Glutamatergic neuron (in vitro differentiated cells): ENCODE measurements around the gene ERGIC1. TPM values are rescaled to one million over a fixed set of nuclear protein-coding genes. Genes with fewer than 3 reads are reported as not detected.
"Not testable (repeated sequence)": the region's sequence is repeated elsewhere in the genome, so short reads cannot be mapped to it uniquely, and the experiment has no call there.

Experiments used
- DNase-seq: peaks from one replicate; pipeline ENCODE4 v3.0.0; 2022
- H3K27ac Mint-ChIP-seq: one replicate; pipeline ENCODE4 v1.8.0; 2020; ENCODE audit warnings: mild to moderate bottlenecking, mixed read lengths, inconsistent platforms; ENCODE audit not compliant: unreplicated experiment
- H3K27me3 Mint-ChIP-seq: one replicate; pipeline ENCODE4 v1.8.0; 2020; ENCODE audit warnings: mild to moderate bottlenecking, moderate library complexity, mixed read lengths, inconsistent platforms; ENCODE audit not compliant: unreplicated experiment
- H3K36me3 Mint-ChIP-seq: one replicate; pipeline ENCODE4 v1.8.0; 2020; ENCODE audit warnings: mild to moderate bottlenecking, mixed read lengths, inconsistent platforms; ENCODE audit not compliant: unreplicated experiment
- H3K4me1 Mint-ChIP-seq: one replicate; pipeline ENCODE4 v1.8.0; 2020; ENCODE audit warnings: mild to moderate bottlenecking, low read depth, mixed read lengths, inconsistent platforms; ENCODE audit not compliant: unreplicated experiment
- H3K4me3 Mint-ChIP-seq: one replicate; pipeline ENCODE4 v1.8.0; 2020; ENCODE audit warnings: mild to moderate bottlenecking, mixed read lengths, inconsistent platforms; ENCODE audit not compliant: unreplicated experiment
- H3K9me3 Mint-ChIP-seq: one replicate; pipeline ENCODE4 v1.8.0; 2020; ENCODE audit warnings: mild to moderate bottlenecking, moderate library complexity, mixed read lengths, inconsistent platforms; ENCODE audit not compliant: unreplicated experiment
- total RNA-seq: library from RNA; stranded (reverse); fragmentation: NEBNext Ultra II Directional; extraction: Animal tissue kit (Norgen Biotek cat#: 25700); gene quantifications from one replicate; pipeline ENCODE4 v1.2.1, GENCODE V29; 2021; ENCODE audit not compliant: unreplicated experiment
- TF ChIP-seq, protein P1 (sequence below): fragments of 200-600 bp; sonication (generic); IDR thresholded peaks from one replicate; pipeline ENCODE4 v1.5.0; 2021; ENCODE audit not compliant: partially characterized antibody, unreplicated experiment

The ERGIC1 gene
- total RNA-seq, 1 donor from 2014 or later = 76.2 TPM

DNA sequence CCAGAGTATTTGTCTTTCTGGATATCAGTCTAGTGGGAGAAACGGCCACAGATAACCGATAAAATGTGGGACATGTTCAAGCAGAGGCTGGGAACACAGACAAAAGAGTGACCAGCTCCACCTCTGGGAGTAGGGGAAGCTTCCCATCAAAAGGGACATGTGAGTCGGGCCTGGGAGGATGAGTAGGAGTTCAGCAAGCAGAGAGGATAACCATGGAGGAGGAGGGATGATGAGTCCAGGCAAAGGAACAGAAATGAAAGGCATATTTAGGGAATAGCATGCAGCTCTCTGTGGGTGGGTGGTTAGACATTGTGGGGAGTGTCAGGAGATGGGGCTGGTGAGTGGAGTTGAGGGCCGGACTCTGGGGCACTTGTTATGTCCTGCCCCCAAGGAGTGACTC, 61.5 kb downstream of the ERGIC1 start:
- no peak for DNase-seq
- peaks cover 4% of the 10 kb centered on the region for H3K27me3 Mint-ChIP-seq
- H3K4me3 Mint-ChIP-seq = no peak overlapping the region
- H3K9me3 Mint-ChIP-seq = peaks cover 4% of the 10 kb centered on the region
- H3K27ac Mint-ChIP-seq = no peak overlapping the region
- no peaks in the 10 kb centered on the region for H3K36me3 Mint-ChIP-seq
- H3K4me1 Mint-ChIP-seq = no peaks in the 10 kb centered on the region
- TF ChIP-seq, protein P1, sequence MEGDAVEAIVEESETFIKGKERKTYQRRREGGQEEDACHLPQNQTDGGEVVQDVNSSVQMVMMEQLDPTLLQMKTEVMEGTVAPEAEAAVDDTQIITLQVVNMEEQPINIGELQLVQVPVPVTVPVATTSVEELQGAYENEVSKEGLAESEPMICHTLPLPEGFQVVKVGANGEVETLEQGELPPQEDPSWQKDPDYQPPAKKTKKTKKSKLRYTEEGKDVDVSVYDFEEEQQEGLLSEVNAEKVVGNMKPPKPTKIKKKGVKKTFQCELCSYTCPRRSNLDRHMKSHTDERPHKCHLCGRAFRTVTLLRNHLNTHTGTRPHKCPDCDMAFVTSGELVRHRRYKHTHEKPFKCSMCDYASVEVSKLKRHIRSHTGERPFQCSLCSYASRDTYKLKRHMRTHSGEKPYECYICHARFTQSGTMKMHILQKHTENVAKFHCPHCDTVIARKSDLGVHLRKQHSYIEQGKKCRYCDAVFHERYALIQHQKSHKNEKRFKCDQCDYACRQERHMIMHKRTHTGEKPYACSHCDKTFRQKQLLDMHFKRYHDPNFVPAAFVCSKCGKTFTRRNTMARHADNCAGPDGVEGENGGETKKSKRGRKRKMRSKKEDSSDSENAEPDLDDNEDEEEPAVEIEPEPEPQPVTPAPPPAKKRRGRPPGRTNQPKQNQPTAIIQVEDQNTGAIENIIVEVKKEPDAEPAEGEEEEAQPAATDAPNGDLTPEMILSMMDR = no peak

DNA sequence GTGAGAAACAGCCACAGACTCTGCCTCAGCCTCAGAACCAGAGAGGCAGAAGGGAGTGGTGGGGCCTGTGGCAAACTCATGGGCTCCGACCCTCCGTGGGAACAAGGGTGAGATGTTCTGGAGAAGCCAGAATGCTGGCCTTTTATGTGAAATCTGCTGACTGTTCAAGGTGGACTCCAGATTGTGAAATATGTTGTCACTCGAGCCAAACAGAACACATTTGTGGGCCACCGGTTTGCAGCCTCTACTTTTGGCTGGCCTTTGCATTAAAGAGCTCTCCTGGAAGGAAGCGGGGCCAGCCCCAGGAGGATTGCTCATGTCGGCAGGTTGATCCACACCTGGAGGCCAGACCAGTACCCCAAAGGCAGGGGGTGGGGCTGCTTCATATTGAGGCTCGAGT, 62.4 kb downstream of the ERGIC1 start:
- Mint-ChIP-seq H3K4me1 (no peaks in the 10 kb centered on the region), H3K27ac (no peak overlapping the region), H3K9me3 (peaks cover 4% of the 10 kb centered on the region), H3K4me3 (no peak overlapping the region), H3K27me3 (peaks cover 4% of the 10 kb centered on the region), H3K36me3 (no peaks in the 10 kb centered on the region)
- TF ChIP-seq, protein P1 = no peak
- no peak for DNase-seq

DNA sequence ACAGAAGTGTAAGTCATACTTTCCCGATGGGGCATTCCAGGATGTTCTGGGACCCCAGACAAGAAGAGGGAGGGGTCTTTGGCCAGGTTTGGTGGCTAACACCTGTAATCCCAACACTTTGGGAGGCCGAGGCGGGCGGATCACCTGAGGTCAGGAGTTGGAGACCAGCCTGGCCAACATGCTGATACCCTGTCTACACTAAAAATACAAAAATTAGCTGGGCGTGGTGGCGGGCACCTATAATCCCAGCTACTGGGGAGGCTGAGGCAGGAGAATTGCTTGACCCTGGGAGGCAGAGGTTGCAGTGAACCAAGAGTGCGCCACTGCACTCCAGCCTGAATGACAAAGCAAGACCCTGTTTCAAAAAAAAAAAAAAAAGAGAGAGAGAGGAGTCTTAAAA, 63.0 kb downstream of the ERGIC1 start:
- not testable (repeated sequence) for DNase-seq, H3K36me3 Mint-ChIP-seq, H3K27me3 Mint-ChIP-seq, H3K27ac Mint-ChIP-seq, H3K9me3 Mint-ChIP-seq, H3K4me3 Mint-ChIP-seq, H3K4me1 Mint-ChIP-seq

DNA sequence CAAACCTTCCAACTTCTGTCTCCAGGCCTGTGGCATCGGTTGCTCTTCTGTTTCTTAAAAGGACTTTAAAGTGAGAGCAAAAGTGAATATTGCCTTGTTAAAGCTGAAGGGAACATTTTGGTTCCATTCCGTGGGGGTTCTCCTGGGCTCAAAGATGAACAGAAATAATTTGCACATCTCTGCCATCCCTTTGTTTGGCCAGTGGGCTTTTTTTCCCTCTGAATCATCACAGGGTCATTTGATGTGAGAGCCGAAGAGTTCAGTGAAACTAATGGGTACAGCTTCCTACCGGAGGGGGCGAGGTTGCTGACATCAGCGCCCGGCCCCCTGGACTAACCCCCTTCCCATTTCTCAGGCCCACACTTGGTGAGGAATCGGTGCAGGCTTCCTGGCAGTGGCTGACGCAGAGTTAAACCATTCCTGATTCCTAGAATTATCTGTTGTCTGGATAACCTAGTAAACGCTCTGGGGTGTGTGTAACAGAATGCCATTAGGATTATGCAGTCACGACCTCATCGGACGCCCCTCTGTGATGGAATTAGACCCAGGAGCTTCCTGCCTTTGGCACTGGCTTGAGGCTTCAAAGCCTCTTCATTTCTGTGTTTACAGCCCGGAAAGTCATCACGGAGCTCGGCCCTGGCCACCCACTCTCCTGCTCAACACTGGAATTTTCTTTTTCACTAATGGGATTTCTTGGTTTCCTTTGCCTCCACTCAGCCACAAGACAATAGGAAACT, 63.6 kb downstream of the ERGIC1 start:
- Mint-ChIP-seq H3K4me3 (no peak overlapping the region), H3K4me1 (no peaks in the 10 kb centered on the region), H3K36me3 (no peaks in the 10 kb centered on the region), H3K9me3 (peaks cover 4% of the 10 kb centered on the region), H3K27me3 (peaks cover 4% of the 10 kb centered on the region), H3K27ac (no peak overlapping the region)
- TF ChIP-seq, protein P1 = no peak
- no peak for DNase-seq

DNA sequence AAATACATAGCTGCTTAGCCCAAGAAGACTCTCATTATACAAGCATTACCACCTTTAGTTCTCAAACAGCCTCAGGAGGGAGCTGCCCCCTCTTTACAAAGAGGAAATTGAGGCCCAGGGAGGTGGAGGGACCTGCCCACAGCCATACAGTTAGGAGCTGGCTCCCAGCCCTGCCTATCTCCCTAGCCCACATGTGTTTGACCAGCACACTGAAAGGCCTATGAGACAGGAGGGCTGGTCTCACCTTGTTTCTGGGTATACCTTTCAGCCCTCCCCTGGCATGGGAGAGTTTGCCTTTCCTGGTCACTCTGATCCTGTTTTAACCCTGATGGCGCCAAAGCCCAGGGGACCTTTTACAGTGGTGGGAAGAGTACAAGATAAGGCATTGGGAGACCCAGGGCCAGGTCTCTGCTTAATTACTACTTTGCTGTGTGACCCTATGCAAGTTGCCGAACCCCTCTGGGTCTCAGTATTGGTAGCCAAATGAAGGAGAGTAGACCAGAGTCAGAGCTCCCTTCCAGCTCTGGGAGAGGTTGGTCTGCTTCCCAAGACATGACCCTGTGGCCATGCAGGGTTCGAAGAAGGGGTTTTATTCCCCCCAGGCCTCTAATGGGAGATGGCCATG, 64.3 kb downstream of the ERGIC1 start:
- H3K27me3 Mint-ChIP-seq = peaks cover 8% of the 10 kb centered on the region
- H3K9me3 Mint-ChIP-seq = peaks cover 4% of the 10 kb centered on the region
- no peak for DNase-seq
- peaks cover 1% of the 10 kb centered on the region for H3K4me1 Mint-ChIP-seq
- H3K4me3 Mint-ChIP-seq = no peak overlapping the region
- no peaks in the 10 kb centered on the region for H3K36me3 Mint-ChIP-seq
- TF ChIP-seq, protein P1 = no peak
- H3K27ac Mint-ChIP-seq = no peak overlapping the region
